ENCODE data around the gene SH3GL2.

SH3GL2 gene

DNA sequence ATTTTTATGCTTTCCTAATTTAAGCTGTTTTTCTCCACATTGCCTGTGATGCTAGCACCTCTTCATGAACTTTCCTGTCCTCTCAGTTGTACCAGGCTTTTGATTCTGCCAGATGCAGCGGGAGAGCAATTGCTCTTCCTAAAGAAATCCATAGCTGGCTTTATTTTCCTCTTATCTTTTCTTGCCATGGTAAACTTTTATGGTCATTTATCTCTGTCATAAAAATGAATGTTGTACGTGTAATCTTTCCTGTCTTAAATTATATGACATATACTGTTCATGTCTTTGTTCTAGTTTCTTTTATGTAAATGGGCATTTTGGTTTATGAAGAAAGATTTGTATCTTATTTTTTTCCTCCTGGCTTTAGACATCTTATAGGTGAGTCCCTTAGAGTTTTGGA, 127.5 kb downstream of the SH3GL2 start:
- TF ChIP-seq, protein P1, sequence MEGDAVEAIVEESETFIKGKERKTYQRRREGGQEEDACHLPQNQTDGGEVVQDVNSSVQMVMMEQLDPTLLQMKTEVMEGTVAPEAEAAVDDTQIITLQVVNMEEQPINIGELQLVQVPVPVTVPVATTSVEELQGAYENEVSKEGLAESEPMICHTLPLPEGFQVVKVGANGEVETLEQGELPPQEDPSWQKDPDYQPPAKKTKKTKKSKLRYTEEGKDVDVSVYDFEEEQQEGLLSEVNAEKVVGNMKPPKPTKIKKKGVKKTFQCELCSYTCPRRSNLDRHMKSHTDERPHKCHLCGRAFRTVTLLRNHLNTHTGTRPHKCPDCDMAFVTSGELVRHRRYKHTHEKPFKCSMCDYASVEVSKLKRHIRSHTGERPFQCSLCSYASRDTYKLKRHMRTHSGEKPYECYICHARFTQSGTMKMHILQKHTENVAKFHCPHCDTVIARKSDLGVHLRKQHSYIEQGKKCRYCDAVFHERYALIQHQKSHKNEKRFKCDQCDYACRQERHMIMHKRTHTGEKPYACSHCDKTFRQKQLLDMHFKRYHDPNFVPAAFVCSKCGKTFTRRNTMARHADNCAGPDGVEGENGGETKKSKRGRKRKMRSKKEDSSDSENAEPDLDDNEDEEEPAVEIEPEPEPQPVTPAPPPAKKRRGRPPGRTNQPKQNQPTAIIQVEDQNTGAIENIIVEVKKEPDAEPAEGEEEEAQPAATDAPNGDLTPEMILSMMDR (IDR thresholded peaks at IDR 0.05; ENCODE audit: low read depth, low read length): no peak
- no peak overlapping the region for H3K4me3 ChIP-seq (replicated peaks in 1 of 2; ENCODE audit: low read depth in 2 of 2, low read length in 2 of 2)
- no peak for DNase-seq (ENCODE audit: low read depth in 2 of 2)

GRCh38 chr9:17719053-17719452, 140.2 kb downstream of the SH3GL2 start:
- DNase-seq (ENCODE audit: low read depth in 2 of 2): no peak
- no peak overlapping the region for H3K4me3 ChIP-seq (replicated peaks in 1 of 2; ENCODE audit: low read depth in 2 of 2, low read length in 2 of 2)
- TF ChIP-seq, protein P1 (IDR thresholded peaks at IDR 0.05; ENCODE audit: low read depth, low read length): no peak

DNA sequence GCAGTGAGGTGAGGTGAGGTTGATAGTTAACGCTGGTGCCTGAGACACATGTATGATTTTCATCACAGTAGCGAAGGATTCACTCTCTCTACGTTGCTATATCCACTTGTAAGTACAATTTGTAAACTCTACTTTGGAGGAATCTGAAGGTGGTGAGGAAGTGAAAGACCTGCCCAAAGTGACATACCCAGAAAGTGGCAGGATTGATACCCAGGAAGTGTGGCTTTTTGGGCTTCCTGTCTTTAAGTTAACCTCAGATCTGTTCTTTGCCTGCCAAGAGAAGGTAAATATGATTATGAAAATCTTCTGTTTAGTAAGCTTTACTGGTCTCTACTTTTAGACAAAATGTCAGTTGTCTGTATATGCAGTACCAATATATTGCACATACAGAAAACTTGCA, 143.1 kb downstream of the SH3GL2 start:
- no peak for DNase-seq (ENCODE audit: low read depth in 2 of 2)
- TF ChIP-seq, protein P1 (IDR thresholded peaks at IDR 0.05; ENCODE audit: low read depth, low read length): no peak
- no peak overlapping the region for H3K4me3 ChIP-seq (replicated peaks in 1 of 2; ENCODE audit: low read depth in 2 of 2, low read length in 2 of 2)

DNA sequence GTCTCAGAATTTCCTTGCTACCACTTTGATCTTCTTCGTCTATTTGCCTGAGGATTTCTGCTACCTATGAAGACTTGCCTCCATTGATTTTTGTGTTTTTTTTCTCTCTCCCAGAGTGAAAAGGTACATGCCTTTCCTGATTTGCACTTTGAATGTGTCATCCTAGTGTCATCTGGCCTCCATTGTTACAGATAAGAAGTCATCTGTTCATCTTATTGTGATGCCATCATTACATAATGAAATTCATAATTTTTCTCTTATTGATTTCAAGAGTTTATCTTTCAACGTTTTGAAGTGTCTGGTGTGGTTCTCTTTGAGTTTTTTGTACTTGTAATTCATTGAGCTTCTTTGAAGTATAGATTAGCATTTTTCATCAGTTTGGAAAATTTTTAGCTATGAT, 144.8 kb downstream of the SH3GL2 start:
- no peak for DNase-seq (ENCODE audit: low read depth in 2 of 2)
- TF ChIP-seq, protein P1 (IDR thresholded peaks at IDR 0.05; ENCODE audit: low read depth, low read length): no peak

DNA sequence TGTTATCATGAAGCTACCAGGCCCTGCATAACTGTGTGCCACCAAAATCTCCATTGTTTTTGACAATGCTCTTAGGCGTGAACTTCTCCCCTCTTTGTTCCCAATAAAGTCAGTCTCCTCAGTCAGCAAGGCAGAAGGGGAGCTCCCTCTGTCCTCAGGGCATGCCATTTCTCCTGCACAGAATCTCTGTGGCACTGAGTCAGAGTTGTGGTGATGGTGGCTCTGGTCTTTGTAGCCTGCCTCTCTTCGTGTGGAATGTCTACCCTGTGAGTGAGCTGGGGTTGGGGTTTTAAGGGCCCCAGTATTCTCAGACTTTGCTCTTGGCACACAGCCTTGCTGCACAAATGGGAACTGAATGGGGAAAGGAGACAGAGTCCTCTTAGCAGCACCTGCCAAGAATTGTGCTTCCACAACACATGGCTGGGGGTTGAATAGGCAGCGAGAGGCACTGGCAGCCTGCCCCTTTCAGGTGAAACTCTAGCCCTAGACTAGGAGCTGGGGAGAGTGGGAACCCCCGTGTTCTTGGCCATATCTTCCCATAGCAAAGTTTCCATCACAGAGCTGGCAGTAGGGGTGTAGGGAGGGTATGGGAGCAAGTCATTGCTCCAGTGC, 146.6 kb downstream of the SH3GL2 start:
- no peak overlapping the region for H3K4me3 ChIP-seq (replicated peaks in 1 of 2; ENCODE audit: low read depth in 2 of 2, low read length in 2 of 2)
- DNase-seq (ENCODE audit: low read depth in 2 of 2): no peak
- TF ChIP-seq, protein P1 (IDR thresholded peaks at IDR 0.05; ENCODE audit: low read depth, low read length): no peak

More for the DNA sequence above, 144.8 kb downstream of the SH3GL2 start:
- no peak overlapping the region for H3K4me3 ChIP-seq (replicated peaks in 1 of 2; ENCODE audit: low read depth in 2 of 2, low read length in 2 of 2)

DNA sequence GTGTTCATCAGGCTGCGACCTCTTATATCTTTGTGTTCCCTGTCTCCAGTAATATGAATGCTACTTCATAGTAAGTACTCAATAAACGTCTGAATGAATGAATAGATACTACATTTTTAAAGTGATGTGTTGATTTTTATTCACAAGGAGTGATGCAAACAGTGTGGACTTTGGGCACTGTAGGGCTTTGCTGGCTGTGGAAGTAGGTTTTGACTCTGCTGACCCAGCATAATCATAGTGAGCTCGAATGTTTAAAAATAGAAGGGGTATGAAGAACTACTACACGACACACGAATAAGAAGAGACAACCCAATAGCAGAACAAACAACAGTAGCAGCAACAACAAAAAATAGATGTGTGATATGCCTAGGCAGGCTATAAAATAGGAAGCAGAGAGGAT, 147.4 kb downstream of the SH3GL2 start:
- DNase-seq (ENCODE audit: low read depth in 2 of 2): no peak
- TF ChIP-seq, protein P1 (IDR thresholded peaks at IDR 0.05; ENCODE audit: low read depth, low read length): no peak
- H3K4me3 ChIP-seq (replicated peaks in 1 of 2; ENCODE audit: low read depth in 2 of 2, low read length in 2 of 2): no peak overlapping the region

DNA sequence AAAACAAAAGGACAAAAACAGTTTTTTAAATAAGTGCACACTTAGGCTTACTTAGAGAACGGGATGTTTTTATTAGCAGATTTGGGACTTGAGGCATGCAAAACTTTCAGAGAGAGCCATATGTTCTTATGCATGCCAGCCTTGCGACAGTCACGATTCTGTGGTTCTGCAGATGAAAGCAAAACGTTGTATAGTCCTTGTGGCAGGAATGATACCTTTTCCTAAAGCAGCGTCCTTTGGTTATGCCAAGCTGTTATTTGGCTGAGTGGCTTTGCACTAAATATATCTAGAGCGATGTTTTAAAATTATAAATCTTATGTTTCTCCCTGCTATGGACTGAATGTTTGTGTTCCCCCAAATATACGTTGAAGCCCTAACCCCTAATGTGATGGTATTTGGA, 152.0 kb downstream of the SH3GL2 start:
- TF ChIP-seq, protein P1 (IDR thresholded peaks at IDR 0.05; ENCODE audit: low read depth, low read length): no peak
- no peak overlapping the region for H3K4me3 ChIP-seq (replicated peaks in 1 of 2; ENCODE audit: low read depth in 2 of 2, low read length in 2 of 2)
- no peak for DNase-seq (ENCODE audit: low read depth in 2 of 2)

Data from cardiac fibroblast (primary cell).